ENCODE results near the gene PKP3.

GRCh38 chr11:420911-421321 is 26.9 kb downstream of the PKP3 start:
- TF ChIP-seq, protein P1, sequence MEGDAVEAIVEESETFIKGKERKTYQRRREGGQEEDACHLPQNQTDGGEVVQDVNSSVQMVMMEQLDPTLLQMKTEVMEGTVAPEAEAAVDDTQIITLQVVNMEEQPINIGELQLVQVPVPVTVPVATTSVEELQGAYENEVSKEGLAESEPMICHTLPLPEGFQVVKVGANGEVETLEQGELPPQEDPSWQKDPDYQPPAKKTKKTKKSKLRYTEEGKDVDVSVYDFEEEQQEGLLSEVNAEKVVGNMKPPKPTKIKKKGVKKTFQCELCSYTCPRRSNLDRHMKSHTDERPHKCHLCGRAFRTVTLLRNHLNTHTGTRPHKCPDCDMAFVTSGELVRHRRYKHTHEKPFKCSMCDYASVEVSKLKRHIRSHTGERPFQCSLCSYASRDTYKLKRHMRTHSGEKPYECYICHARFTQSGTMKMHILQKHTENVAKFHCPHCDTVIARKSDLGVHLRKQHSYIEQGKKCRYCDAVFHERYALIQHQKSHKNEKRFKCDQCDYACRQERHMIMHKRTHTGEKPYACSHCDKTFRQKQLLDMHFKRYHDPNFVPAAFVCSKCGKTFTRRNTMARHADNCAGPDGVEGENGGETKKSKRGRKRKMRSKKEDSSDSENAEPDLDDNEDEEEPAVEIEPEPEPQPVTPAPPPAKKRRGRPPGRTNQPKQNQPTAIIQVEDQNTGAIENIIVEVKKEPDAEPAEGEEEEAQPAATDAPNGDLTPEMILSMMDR (IDR thresholded peaks at IDR 0.05 in 4 of 5, conservative IDR thresholded peaks at IDR 0.05 in 1 of 5) = no peak
- no peak for TF ChIP-seq POLR2A (IDR thresholded peaks at IDR 0.05)
